GM18508 (cell line): ENCODE data around the gene TBCD.

Experiments used
- ATAC-seq: cut with Tn5 transposase; IDR thresholded peaks from one replicate; pipeline ENCODE4 v1.9.1; 2021; ENCODE audit warnings: moderate number of reproducible peaks; ENCODE audit not compliant: insufficient read depth, unreplicated experiment

The TBCD gene

DNA sequence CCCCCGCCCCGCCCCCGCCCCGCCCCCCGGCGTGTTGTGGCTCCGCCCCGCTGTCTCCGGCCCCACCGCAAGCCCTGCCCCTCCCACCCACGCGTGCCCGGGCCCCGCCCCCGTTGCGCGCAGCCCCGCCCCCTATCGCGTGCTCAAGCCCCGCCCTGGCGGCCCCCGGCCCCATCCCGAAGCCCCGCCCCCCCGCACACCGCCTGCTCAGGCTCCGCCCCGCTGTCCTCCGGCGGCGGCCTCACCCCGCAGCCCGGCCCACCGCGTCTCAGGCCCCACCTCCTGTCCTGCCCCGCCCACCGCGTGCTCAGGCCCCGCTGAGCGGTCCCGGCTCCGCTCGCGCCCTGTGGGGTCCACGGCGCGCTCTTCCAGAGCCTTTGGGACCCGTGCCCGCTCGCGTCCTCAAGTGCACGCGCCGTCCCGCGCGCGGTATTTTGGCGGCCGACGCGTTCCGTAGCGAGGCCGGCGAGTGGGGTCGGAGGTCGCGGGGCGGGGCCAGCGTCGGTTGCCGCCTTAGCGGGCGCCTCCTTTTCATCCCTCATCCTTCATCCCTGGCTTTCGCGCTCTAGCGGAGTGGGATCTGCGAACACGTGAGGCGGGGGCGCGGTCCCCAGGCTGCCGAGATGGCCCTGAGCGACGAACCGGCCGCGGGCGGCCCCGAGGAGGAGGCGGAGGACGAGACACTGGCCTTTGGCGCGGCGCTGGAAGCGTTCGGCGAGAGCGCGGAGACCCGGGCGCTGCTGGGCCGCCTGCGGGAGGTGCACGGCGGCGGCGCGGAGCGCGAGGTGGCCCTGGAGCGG lies at the start of gene TBCD:
Gene TBCD, plus strand, starts transcription at position 495 of the 800 bp plus-strand sequence. Its CDS starts 129 bp downstream, at position 624.
- no peak for ATAC-seq

DNA sequence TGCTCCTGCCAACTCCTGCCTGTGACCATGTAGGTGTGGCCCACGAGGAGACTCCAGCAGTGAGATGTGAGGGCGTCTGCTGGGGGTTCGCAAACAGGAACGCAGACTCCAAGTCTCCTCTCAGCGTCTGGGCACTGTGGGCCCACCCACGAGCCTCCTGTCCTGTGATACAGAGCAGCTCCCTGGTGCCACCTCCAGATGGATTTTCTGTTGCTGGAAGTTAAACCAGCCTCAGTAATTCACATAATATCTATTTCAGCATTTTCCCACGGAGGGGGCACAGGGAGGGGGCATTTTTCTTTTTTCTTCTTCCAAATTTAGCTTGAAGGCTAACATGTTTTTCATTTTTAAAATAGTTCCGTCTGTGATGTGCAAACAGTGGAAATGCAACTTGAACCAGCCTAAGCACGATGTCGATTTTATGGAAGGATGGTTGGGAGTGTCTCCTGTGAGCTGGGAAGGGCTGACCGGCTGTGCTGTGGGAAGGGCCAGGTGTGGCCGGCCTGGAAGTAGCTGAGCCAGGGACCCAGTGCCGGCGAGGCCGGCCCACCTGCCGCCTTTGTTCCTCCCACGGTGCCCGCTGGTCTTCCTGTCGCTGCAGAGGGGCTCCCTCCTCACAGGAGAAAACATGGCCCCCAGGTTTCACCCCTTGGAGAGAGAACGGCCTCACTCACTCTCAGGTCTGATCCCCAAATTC lies 49.5 kb upstream of the TBCD start:
- ATAC-seq: no peak

DNA sequence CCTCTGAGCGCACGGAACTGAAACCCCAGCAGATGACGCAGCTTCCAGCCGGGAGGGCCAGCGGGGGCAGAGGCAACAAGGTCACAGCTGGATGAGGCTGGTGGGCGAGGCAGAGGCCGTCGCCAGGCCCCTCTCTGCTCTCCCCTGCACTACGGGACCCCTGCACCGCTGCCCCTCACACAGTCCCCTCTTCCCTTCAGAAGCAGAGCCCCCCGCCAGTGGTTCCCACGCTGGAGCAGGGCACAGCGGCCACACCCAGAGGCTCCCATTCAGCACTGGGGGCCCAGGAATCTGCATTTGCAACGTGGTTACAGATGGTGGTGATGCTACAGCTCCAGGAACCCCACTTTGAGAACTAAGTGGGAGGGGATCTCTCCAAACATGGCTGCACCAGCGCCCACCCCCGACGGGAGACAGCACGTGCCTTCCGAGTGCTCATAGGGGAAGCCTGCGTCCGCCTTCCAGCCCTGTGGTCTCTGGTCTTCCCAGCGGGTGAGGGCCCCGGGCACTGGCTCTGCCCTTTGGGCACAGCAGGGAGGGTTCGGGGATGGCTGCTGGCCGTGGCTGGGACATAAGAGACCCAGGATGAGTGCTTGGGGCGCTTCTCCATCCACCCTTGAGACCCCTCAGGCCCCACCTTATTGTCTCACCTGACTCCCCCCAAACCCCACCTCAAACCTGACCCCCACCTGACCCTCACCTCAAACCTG lies 48.7 kb upstream of the TBCD start:
- ATAC-seq: no peak

DNA sequence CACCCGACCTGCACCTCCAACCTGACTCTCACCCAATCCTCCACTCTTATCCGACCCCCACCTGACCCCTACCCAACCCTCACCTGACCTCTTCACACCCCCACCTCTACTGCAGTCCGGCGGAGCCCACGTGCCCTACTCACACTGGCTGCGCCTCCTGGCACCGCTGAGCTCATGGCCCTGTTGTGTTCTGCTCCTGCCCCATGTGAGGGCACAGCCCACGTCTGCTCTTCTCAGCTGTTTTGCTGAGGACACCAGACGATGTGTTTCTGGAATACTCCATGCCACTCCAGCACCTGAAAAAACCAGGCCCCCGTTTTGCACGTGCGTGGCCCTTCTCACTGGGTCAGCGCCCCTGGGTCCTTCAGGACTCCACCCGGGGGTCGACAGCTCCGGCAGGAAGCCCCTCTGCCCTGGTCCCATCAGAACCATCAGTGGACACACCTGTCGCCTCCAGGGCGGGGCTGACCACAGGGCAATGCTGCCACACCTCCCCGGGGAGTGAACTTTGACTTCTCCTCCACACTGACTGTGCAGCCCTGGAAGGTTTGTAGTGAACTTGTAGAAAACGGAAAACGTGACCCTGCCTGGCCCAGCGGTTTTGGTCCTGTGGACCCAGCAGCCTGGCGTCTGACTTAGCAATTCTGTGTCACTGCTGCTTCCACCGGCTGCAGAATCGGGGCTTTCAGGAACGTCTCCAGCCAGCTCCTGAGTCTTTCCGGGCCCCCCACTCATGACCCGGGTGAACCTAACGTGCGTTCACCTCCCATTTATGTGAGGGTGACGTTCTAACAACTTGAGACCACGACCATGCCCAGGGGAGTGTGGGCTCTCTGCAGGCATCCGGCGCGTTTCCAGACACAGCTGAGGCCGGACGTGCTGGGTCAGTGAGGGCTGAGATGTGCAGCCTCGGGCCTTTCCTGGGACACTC lies 47.7 kb upstream of the TBCD start:
- ATAC-seq: no peak

DNA sequence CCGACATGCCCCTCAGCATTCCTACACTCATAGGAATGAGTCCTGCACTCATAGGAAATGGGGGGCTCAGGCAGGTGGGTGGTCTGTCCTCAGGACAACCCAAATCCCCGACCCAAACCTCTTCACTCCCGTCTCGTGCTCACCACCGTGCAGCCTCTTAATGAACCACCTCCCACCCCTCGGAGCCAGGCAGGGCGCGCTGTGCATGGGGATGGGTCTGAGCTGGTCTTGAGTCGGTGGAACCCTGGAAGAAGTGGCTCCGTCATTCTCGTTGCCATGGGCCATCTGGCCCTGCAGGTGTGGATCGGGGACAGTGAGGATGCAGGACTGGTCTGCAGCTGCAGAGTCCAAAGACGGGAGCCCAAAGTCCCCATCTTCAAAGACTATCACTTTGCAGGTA lies 47.0 kb upstream of the TBCD start:
- ATAC-seq: no peak

DNA sequence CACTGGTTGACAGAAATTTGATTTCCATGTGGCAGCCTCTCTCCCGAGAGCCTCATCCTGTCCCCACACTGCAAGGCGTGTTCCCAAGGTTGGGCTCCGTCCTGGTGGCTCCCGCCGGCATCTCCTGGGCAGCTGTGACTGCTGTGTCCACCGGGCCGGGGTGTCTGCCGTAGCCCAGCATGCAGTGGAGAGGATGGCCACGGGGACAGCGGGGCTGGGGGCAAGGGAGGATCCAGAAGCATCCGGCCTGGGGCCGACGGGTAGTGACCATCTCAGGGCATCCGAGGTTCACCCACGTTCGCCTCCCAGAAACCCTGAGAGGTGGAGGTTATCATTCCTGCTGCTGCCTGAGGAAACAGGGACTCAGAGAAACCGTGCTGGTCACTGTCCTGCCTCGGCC lies 46.1 kb upstream of the TBCD start:
- ATAC-seq: no peak

DNA sequence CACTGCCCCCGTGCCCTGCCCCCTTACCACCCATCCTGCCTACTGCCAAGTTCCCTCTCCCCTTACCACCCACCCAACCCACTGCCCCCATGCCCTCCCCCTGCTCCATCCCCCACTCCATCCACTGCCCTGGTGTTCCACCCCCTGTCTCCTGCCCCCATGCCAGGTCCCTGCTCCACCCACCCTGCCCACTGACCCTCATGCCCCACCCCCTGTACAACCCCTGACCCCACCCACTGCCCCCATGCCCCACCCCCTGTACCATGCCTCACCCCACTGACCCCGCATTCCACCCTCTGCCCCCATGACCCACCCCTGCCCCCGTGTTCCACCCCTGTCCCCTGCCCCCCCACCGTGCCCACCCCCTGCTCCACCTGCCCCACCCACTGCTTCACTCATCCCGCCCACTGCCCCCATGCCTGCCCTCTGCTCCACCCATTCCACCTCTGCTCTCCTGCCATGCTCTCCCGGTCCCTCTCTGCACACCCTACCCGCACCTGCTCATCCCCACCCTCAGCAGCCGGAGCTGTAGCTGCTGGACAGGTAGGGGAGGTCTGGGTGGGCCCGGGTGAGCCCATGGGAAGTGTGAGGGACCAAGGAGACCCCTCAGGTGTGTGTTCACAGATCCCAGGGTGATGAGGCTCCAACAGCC lies 42.7 kb upstream of the TBCD start:
- no peak for ATAC-seq

DNA sequence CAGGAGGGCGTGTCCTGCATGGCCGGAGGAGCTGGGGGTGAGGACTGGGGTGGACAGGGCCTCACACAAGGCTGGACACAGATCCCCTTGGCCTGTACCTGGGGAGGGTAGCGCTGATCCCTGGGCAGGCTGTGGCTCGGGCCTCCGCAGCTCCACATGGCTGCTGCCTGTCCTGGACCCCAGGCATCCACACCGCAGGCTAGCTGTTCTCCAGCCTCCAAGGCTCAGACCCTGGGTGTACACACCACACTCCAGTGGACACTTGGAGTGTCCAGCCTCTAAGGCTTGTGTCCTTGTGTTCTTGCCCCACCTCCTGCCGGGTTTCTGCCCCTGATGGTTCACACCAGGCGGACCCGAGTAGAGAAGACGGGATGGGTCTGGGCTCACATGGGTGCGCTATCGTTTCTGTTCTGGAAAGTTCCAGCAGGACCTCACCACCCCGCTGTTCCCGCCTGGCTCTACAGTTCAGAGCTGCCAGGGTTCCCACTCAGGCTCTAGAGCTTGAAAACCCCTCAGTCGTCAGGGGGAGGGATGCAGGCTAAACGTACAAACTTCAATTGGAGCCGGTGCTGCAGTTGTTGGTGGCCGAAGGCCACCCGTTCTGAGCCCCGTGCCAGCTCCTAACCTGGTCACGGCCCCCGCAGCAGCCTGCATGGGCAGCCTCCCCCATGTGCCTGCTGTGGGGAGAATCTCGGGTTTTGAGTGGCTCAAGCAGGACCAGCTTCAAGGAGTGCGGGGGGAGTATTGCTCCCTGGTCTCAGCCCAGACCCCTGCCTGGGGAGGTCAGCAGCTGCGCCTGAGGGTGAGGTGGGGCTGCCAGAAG lies 42.0 kb upstream of the TBCD start:
- ATAC-seq: no peak

DNA sequence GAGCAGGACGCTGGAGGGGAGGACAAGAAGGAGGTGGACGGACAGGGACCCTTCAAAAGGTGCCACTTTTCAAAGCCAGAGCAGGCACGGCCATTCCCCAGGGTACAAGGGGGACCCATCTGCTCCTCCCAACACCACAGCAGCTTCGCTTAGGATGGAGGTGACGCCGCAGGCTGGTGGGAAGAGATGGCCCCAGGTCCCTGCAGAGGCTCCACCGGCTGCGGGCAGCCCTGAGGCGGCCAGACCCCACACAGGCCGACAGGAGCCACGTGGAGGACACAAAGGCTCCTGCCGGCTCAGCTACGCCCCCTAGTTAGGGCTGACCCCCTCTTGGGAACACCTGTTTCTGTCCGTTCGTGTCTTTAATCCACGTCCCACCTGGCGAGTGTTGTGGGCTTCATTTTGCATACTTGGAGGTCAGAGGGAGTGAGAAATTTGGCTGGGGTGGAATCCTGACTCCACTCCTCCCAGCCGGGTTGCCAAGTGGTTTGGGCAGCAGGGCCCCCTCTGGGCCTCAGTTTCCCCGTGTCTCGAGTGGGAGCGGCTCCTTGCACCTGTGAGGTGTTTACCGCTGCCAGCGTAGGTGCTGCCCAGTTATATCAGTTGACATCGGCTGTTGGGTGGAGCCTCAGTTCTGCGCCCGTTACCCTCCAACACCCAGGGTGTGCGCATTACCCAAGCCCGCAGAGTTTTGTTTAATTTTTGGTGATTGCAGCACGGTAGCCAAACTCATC lies 41.2 kb upstream of the TBCD start:
- ATAC-seq: no peak

DNA sequence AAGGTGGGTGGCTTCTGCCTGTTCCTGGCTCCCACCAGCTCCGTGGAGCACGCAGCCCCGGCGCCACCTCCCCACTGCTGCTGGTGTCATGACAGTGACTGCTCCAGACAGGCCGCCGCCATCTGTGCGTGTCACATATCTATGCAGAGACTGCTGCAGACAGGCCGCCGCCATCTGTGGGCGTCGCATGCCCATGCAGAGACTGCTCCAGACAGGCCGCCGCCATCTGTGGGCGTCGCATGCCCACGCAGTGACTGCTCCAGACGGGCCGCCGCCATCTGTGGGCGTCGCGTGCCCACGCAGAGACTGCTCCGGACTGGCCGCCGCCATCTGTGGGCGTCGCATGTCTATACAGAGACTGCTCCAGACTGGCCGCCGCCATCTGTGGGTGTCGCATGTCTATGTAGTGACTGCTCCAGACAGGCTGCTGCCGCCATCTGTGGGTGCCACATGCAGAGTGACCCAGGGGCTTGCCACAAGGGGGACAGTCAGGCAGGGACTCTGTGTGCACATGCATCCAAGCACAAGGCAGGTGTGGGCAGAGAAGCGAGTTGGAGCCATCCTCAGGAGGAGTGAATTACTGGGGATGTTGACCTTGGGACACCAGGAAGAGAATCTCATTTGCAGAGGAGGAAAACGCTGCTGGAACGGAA lies 38.7 kb upstream of the TBCD start:
- ATAC-seq: no peak

DNA sequence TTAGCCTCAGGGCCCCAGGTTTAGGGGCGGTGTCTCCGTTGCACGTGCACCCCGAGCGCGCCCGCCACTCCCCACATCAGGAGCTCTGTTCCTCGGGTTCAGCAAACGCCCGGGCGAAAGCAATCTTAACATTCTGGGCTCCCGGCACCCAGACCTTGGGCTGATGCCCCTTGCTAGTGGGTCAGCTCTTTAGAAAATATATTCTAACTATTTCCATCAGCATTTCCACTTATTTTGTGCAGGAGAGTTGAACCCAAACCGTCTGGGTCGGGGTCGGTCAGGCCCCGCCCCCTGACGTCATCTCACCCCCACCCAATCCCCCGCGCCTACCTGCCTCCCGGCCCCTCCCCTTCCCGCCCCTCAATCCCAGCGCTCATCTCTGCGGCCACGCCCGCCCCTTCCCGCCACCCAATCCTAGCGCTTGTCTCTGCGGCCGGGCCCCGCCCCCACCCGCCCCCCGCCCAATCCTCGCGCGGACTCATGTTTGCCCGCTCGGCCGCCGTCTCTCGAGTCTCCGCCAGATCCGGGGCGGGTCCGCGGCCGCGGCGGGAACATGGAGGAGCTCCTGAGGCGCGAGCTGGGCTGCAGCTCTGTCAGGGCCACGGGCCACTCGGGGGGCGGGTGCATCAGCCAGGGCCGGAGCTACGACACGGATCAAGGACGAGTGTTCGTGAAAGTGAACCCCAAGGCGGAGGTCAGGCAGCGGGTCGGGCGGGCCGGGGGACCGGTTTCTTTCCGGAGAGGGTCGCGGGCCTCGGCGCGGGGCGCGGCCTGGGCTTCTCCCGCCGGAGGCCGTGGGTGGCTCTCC lies 35.5 kb upstream of the TBCD start, which contains the start of gene FN3KRP:
Gene FN3KRP, plus strand, starts transcription at position 504 of the 808 bp plus-strand sequence. Its CDS starts 50 bp downstream, at position 554.
- ATAC-seq: no peak

DNA sequence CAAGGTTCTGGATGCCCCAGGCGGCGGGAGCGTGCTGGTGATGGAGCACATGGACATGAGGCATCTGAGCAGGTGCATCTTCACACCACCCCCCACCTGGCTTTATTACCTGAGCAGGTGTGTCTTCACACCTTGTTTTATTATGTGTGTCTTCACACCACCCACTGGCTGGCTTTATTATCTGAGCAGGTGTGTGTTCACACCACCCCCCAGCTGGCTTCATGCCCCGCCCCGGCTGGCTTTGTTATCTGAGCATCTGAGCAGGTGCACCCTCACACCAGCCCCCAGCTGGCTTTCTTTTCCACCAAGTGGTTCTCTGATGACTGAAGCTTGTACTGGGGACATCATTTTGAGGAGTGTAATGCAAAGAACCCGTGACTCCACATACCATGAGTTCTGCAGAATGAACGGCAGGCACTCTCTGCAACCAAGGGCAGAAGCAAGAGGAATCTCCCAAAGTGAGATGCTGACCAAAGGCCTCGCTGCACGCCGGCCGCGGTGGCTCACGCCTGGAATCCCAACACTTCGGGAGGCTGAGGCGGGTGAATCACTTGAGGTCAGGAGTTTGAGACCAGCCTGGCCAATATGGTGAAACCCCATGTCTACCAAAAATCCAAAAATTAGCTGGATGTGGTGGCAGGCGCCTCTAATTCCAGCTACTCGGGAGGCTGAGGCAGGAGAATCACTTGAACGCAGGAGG lies 32.7 kb upstream of the TBCD start:
- ATAC-seq: no peak

DNA sequence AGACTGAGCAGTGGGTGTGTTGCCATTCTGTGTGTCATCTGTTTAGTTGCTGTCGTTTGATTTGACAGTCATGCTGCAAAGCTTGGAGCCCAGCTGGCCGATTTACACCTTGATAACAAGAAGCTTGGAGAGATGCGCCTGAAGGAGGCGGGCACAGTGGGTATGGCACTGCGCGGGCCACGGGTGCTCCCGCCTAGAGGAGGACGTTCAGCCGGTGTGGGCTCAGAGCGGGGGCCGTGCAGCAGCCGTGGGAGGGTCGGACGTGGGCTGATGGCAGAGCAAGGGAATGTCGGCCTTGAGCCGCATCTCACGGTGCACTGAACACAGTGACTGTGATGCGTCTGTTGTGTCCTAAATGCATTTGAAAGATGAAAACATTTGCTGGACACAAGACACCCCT lies 31.7 kb upstream of the TBCD start:
- no peak for ATAC-seq

DNA sequence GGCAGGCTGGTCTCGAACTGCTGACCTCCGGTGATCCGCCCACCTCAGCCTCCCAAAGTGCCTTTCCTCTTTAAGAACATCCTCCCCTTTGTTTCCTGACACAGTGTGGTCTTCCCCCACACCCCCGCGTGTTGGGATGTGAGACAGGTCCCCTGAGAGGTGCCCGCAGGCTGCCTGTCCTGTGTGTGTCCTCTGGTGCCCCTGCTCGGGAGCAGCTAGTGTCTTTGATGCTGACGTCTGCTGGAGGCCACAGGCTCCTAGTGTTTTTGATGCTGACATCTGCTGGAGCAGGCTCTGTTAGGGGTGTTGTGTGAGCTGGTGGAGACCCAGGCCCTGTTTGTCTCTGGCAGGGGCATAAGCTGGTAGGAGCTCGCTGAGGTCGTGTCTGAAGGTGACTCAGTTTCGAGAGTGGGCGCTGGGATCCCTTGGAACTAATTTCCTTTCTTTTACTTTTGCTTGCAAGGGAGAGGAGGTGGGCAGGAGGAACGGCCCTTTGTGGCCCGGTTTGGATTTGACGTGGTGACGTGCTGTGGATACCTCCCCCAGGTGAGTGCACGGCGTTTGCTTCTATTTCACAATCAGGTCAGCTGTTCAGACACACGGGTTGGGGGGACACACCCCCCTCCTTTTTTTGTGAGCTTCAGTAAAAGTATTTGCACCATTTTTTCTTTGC lies 29.4 kb upstream of the TBCD start:
- no peak for ATAC-seq

DNA sequence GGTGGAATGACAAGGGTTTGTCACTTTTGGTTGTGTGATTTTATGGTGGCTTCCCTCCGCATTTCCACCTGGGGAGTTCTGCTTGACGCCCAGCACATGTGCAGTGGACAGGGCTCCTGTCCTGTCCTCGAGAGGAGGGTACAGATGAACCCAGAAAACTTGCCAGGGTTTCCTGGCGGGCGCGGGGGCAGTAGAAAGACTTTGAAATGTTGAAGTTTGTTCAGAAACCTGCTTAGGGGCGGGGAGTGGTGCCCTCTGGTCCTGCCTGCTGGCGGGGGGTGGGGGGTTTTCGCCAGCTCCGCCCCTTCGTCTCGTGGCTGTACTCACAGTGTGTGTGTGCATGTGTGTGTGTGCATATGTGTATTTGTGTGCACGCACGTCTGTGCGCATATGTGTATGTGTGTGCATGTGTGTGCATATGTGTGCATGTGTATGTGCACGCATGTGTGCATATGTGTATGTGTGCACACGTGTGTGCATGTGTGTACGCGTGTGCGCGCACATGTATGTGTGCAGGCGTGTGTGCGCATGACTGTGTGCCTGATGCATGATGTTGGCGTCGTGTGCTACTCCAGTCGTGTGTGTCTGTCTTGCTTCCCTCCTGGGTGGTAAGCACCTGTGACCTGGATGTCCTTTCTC lies 28.6 kb upstream of the TBCD start:
- no peak for ATAC-seq
